BLaER1 treated with 17β-estradiol and CSF1 and Interleukin-3, amounts not matched to agents 10 nM and 100 nM (cell line): ENCODE data around the gene FKBP2.
A peak's percentile ranks its signal among the peaks of the same experiment; 100 is the strongest.

Experiments
- H3K27ac ChIP-seq, 11 experiments: shearing (Covaris generic); formaldehyde crosslinking; 2 replicates each; pipeline ENCODE4 v1.8.1; 2022
- H3K27me3 ChIP-seq, 11 experiments: shearing (Covaris generic); formaldehyde crosslinking; 2 replicates each; pipeline ENCODE4 v1.8.1; 2022
- H3K36me3 ChIP-seq, 11 experiments: shearing (Covaris generic); formaldehyde crosslinking; 2 replicates each; pipeline ENCODE4 v1.8.1; 2022
- H3K4me1 ChIP-seq, 10 experiments: shearing (Covaris generic); formaldehyde crosslinking; 2 replicates each; pipeline ENCODE4 v1.8.1; 2022
- H3K4me2 ChIP-seq, 11 experiments: shearing (Covaris generic); formaldehyde crosslinking; 2 replicates each; pipeline ENCODE4 v1.8.1; 2022
- H3K4me3 ChIP-seq, 10 experiments: shearing (Covaris generic); formaldehyde crosslinking; 2 replicates each; pipeline ENCODE4 v1.8.1; 2022
- H3K9ac ChIP-seq, 11 experiments: shearing (Covaris generic); formaldehyde crosslinking; 2 replicates each; pipeline ENCODE4 v1.8.1; 2022
- H3K9me3 ChIP-seq, 11 experiments: shearing (Covaris generic); formaldehyde crosslinking; replicated peaks in 1 of 11; 2 replicates each; pipeline ENCODE4 v1.8.1; 2022
- H4K20me1 ChIP-seq, 11 experiments: shearing (Covaris generic); formaldehyde crosslinking; 2 replicates each; pipeline ENCODE4 v1.8.1; 2022
- Cebpa-rat ChIP-seq, 11 experiments: shearing (Covaris generic); IDR thresholded peaks; 2 replicates each; pipeline ENCODE4 v1.8.1; 2022

The FKBP2 gene

DNA sequence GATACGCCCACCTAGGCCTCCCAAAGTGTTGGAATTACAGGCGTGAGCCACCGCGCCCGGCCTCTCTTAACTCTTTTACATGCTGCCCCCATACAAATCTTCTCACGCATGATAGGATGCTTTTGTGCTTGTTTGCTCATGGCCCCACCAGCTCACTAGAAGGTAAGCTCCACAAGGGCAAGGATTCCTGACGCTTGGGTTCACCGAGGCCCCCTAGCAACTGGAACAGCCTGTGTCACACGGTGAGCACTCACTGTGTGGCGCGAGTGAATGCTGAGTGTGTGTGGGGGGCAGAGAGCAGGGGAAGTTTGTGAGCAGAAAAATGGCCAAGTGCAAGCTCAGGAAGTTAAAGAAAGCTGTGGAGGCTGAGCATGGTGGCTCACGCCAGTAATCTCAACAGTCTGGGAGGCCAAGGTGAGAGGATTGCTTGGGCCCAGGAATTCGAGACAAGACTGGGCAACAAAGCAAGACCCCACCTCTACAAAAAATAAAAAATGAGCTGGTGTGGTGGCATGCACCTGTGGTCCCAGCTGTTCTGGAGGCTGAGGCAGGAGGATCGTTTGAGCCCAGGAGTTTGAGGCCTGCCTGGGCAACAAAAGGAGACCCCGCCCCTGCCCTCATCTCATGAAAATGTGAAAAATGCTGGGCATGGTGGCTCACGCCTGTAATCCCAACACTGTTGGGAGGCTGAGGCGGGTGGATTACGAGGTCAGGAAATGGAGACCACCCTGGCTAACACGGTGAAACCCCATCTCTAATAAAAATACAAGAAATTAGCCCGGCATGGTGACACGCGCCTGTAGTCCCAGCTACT, 41.3 kb downstream of the FKBP2 start:
- Histone ChIP-seq H3K9ac (no peak overlapping the region), H3K27me3 (no peaks in the 10 kb centered on the region), H3K4me2 (no peak overlapping the region), H3K4me1 (peaks cover 24 to 30% (median 27%) of the 10 kb centered on the region in 10 experiments), H3K4me3 (no peak overlapping the region), H3K36me3 (peaks cover 7 to 46% (median 32%) of the 10 kb centered on the region in 11 experiments; a peak in 20 of 22 replicates), H3K9me3 (no peaks in the 10 kb centered on the region), H3K27ac (no peak overlapping the region), H4K20me1 (peaks cover 0 to 7% (median 0%) of the 10 kb centered on the region in 11 experiments; a peak in 2 of 22 replicates)
- no peak for TF ChIP-seq Cebpa-rat (IDR thresholded peaks at IDR 0.05)

DNA sequence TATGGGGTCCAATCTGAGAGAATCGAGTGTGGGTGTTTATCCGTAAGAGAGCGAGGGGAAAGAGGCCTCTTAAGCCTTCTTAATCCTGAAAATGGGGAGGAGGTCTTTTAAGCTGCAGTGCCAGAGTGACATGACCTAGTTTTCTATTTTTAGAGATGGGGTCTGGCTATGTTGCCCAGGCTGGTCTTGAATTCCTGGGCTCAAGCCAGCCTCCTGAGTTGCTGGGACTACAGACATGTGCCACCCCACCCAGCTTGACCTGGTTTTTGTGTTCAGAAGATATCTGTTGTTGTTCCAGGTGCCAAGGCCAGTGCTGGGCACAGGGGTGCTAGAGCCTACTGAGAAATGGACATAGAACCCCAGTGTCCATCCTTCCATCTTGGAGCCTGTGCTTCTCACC, 42.2 kb downstream of the FKBP2 start:
- H3K27ac ChIP-seq, result 0 out of 22 replicates have a peak overlapping the region, but pooled peaks of 1 of the 11 experiments have one; percentile 2
- peaks cover 25 to 31% (median 26%) of the 10 kb centered on the region in 10 experiments for H3K4me1 ChIP-seq
- H3K9ac ChIP-seq, result peak overlapping the region in 9 of 11 experiments; percentile 83 to 92 (median 88); a peak in 16 of 22 replicates
- TF ChIP-seq Cebpa-rat (IDR thresholded peaks at IDR 0.05), result no peak
- H4K20me1 ChIP-seq, result peaks cover 0 to 13% (median 0%) of the 10 kb centered on the region in 11 experiments; a peak in 1 of 22 replicates
- H3K9me3 ChIP-seq, result no peaks in the 10 kb centered on the region
- peaks cover 5 to 37% (median 23%) of the 10 kb centered on the region in 11 experiments; a peak in 19 of 22 replicates for H3K36me3 ChIP-seq
- no peaks in the 10 kb centered on the region for H3K27me3 ChIP-seq
- peak overlapping the region; percentile 92 to 100 (median 96) for H3K4me2 ChIP-seq
- H3K4me3 ChIP-seq, result peak overlapping the region in 1 of 10 experiments; percentile 81; a peak in 1 of 20 replicates

DNA sequence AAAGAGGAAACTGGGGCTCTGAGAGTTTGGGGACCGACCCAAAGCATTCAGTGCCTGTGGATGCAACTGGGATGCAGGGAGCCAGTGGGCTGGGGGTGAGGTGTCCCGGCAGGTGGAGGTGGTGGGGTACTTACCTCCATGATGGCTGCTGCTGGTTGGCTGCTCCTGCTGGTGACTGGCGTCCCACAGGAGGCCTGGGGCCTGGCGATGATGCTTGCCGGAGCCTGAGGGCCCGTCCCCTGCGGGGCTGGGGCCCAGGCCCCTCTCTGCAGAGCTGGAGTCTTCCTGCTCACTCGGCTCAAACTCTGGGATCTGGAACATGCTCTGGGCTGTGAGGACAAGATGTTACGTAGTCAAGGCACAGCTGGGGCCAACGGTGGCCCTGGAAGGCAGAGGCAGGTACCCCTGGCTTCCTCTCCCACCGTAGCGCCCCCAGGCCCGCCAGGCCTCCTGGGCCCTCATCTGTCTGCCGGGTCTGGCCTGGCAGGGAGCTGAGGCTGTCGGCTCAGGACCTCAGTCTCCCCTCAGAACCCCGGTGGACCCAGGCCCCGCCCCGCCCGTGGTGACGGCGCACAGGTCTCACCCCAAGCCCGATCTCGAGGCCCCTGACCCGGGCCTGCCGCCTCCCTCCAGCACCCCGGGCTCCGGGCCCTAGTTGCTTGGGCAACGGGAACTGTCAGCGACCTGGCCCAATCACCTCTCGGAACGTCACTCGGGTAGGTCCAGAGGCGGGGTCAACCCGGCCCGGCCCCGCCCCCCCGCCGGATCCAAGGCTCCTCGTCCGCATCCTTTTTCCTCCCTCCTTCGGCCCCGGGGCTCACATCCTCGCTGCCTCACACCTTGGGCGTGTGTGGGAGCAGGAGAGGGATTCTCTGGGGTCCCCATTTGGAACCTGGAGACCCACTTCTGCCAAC, 43.4 kb downstream of the FKBP2 start, which contains the start of gene BAD:
BAD (minus strand) TSS at position 618 of the 914 bp plus-strand sequence; CDS start at position 321, 297 bp downstream.
- H3K9me3 ChIP-seq, result no peaks in the 10 kb centered on the region
- peak within 1 kb of the TSS; percentile 92 to 100 (median 96) for H3K4me2 ChIP-seq
- H3K4me3 ChIP-seq, result peak within 1 kb of the TSS; percentile 61 to 90 (median 80)
- H3K27ac ChIP-seq, result peak within 1 kb of the TSS; percentile 77 to 94 (median 85)
- peak within 1 kb of the TSS; percentile 80 to 92 (median 88) for H3K9ac ChIP-seq
- H3K4me1 ChIP-seq, result peaks cover 25 to 31% (median 26%) of the 10 kb centered on the region in 10 experiments
- H4K20me1 ChIP-seq, result peaks cover 0 to 15% (median 1%) of the 10 kb centered on the region in 11 experiments; a peak in 3 of 22 replicates
- TF ChIP-seq Cebpa-rat (IDR thresholded peaks at IDR 0.05), result no peak
- peaks cover 2 to 7% (median 3%) of the 10 kb centered on the region in 11 experiments; a peak in 21 of 22 replicates for H3K27me3 ChIP-seq
- H3K36me3 ChIP-seq, result peaks cover 0 to 26% (median 12%) of the 10 kb centered on the region in 11 experiments; a peak in 12 of 22 replicates

DNA sequence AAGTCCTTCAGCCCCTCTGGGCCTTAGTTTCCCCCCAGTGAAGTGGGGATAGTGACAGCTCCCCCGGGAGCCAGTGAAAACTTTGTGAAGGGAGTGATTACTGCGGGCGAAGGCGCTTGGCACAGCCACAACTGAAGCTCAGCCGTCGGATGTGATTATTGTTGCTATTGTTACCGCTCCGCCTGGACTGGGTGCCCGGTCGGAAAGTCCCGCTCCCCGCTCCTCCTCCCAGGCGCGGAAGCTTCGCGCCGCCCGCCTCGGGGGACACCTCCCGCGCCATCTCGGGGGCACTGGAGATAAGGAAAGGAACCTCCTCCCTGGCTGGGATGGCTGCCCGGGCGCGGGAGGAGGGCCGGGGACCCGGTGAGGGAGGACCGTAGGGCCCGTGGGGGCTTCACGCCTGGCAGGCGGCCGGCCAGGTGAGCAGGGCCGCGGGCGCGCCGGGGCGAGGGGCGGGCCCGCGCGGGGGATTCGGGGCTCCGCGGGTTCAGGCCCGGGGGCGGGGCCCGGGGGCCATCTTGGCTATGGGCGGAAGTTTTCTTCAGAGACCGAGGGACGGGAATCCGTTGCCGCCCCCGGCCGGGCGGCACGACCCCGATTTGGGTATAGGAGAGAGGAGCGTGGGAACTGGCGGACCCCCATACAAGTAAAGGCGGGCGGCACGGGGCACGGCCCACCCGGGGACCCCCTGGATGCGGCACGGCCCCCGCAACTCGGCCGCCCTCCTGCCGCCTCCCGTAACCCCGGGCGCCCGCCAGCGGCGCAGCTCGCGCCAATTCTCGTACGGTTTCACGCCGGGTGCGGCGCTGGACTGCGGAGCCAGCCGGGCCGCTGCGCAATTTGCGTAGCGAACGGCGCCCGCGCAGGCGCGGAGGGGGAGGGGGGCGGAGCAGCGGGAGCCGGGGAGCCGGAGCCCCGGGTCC, 44.3 kb downstream of the FKBP2 start, which contains the start of gene GPR137:
GPR137 (plus strand) TSS at position 887 of the 923 bp plus-strand sequence. CDS start 677 bp downstream, outside the sequence.
- peaks cover 11 to 16% (median 12%) of the 10 kb centered on the region in 11 experiments for H3K27me3 ChIP-seq
- H3K9ac ChIP-seq, result peak within 1 kb of the TSS; percentile 80 to 92 (median 88)
- no peak for TF ChIP-seq Cebpa-rat (IDR thresholded peaks at IDR 0.05)
- peaks cover 25 to 31% (median 26%) of the 10 kb centered on the region in 10 experiments for H3K4me1 ChIP-seq
- peak within 1 kb of the TSS; percentile 77 to 94 (median 85) for H3K27ac ChIP-seq
- no peaks in the 10 kb centered on the region for H3K9me3 ChIP-seq
- H3K4me2 ChIP-seq, result peak within 1 kb of the TSS; percentile 94 to 100 (median 97)
- peaks cover 0 to 25% (median 10%) of the 10 kb centered on the region in 11 experiments; a peak in 10 of 22 replicates for H4K20me1 ChIP-seq
- H3K36me3 ChIP-seq, result peaks cover 0 to 22% (median 10%) of the 10 kb centered on the region in 11 experiments; a peak in 12 of 22 replicates
- peak within 1 kb of the TSS; percentile 61 to 90 (median 80) for H3K4me3 ChIP-seq

DNA sequence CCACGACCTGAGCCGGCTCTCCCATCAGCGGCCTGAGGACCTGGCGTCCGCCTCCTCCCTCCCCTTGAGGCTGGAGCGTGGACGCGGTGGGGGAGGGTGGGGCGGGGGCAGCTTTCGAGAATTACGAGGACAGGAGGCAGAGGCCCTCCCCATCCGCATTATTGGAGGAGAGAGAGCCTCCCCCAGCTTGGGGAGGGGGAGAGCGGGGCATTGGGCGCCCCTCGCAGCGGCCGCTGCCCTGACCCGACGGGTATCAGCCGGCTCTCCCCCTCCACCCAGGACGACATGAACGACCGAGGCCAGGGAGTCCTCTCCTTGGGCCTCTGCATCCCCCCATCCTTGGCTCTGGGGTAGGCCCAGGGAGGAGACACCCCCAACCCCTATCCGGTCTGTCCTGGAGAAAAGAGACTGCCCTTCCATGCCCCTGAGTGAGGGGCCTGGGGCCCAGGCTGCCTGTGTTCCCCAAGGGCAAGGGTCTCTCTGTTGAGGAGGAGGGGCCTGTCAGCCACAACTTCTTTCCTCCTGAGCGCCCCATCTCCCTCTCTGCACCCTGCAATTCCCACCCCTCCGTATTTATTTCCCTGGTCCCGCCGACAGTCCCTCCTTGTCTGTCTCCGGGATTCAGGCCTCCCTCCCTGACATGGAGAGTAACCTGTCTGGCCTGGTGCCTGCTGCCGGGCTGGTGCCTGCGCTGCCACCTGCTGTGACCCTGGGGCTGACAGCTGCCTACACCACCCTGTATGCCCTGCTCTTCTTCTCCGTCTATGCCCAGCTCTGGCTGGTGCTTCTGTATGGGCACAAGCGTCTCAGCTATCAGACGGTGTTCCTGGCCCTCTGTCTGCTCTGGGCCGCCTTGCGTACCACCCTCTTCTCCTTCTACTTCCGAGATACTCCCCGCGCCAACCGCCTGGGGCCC, 45.2 kb downstream of the FKBP2 start:
- H3K4me3 ChIP-seq, result peak overlapping the region; percentile 61 to 90 (median 80)
- H3K27ac ChIP-seq, result peak overlapping the region in 10 of 11 experiments; percentile 43 to 94 (median 84); a peak in 18 of 22 replicates
- no peak for TF ChIP-seq Cebpa-rat (IDR thresholded peaks at IDR 0.05)

DNA sequence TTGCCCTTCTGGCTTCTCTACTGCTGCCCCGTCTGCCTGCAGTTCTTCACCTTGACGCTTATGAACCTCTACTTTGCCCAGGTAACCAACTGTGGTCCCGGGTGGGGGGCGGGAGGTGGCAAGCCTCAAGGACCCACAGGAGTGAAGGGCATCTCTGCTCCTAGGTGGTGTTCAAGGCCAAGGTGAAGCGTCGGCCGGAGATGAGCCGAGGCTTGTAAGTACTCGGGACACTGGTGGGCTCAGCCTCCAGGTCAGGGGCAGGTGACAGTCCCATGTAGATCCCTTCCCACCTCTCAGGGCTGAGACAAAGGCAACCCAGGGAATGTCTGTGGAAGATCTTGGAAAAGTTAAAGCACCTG, 45.9 kb downstream of the FKBP2 start:
- Histone ChIP-seq H3K9me3 (no peaks in the 10 kb centered on the region), H4K20me1 (peaks cover 0 to 40% (median 26%) of the 10 kb centered on the region in 11 experiments; a peak in 16 of 22 replicates), H3K4me3 (no peak overlapping the region), H3K4me2 (peak overlapping the region; percentile 94 to 100 (median 97)), H3K27me3 (peaks cover 27 to 32% (median 28%) of the 10 kb centered on the region in 11 experiments), H3K9ac (peak overlapping the region in 3 of 11 experiments; percentile 13 to 89 (median 15); a peak in 6 of 22 replicates), H3K4me1 (peaks cover 27 to 37% (median 29%) of the 10 kb centered on the region in 10 experiments), H3K27ac (no peak overlapping the region), H3K36me3 (peaks cover 0 to 15% (median 9%) of the 10 kb centered on the region in 11 experiments; a peak in 12 of 22 replicates)
- TF ChIP-seq Cebpa-rat (IDR thresholded peaks at IDR 0.05), result no peak

More for the DNA sequence above, 45.2 kb downstream of the FKBP2 start:
- peak overlapping the region; percentile 80 to 92 (median 88) for H3K9ac ChIP-seq
- H3K36me3 ChIP-seq, result peaks cover 0 to 20% (median 10%) of the 10 kb centered on the region in 11 experiments; a peak in 12 of 22 replicates
- no peaks in the 10 kb centered on the region for H3K9me3 ChIP-seq
- H4K20me1 ChIP-seq, result peaks cover 0 to 34% (median 19%) of the 10 kb centered on the region in 11 experiments; a peak in 14 of 22 replicates
- peak overlapping the region; percentile 94 to 100 (median 97) for H3K4me2 ChIP-seq
- H3K4me1 ChIP-seq, result peaks cover 25 to 31% (median 26%) of the 10 kb centered on the region in 10 experiments
- peaks cover 21 to 25% (median 21%) of the 10 kb centered on the region in 11 experiments for H3K27me3 ChIP-seq
